GM23338 (cell line): ENCODE measurements around the gene PLXNA2. TPM values are rescaled to one million over a fixed set of nuclear protein-coding genes. Genes with fewer than 3 reads are reported as not detected.

Experiments
- ATAC-seq: fragments of 200-7000 bp; cut with Tn5 transposase; 3 replicates; pipeline ENCODE4 v1.9.1; 2020
- DNase-seq: peaks from one replicate; pipeline ENCODE4 v3.0.0-alpha.2; 2015; ENCODE audit warnings: low spot score
- H2AFZ ChIP-seq: fragments of 200-600 bp; sonication (generic); 2 replicates; pipeline ENCODE4 v1.8.0; 2016; ENCODE audit warnings: antibody characterized with exemption, mild to moderate bottlenecking, moderate library complexity
- H3F3A ChIP-seq: fragments of 200-600 bp; sonication (generic); replicated peaks from 2 replicates; pipeline ENCODE4 v1.8.0; 2017; ENCODE audit warnings: antibody characterized with exemption, mixed run types, low read depth
- H3K27ac ChIP-seq: fragments of 200-600 bp; sonication (generic); 2 replicates; pipeline ENCODE4 v1.6.1; 2016; ENCODE audit warnings: low read depth
- H3K27me3 ChIP-seq: fragments of 200-600 bp; sonication (generic); 2 replicates; pipeline ENCODE4 v1.8.0; 2016; ENCODE audit warnings: mild to moderate bottlenecking, mixed run types, moderate library complexity; ENCODE audit not compliant: insufficient read depth
- H3K36me3 ChIP-seq: fragments of 200-600 bp; sonication (generic); 2 replicates; pipeline ENCODE4 v1.8.0; 2016; ENCODE audit warnings: mild to moderate bottlenecking; ENCODE audit not compliant: insufficient read depth
- H3K4me1 ChIP-seq: fragments of 200-600 bp; sonication (generic); 2 replicates; pipeline ENCODE4 v1.8.0; 2016; ENCODE audit warnings: mild to moderate bottlenecking, moderate library complexity; ENCODE audit not compliant: insufficient read depth
- H3K4me2 ChIP-seq: fragments of 200-600 bp; sonication (generic); 2 replicates; pipeline ENCODE4 v1.7.1; 2017; ENCODE audit warnings: mixed run types
- H3K4me3 ChIP-seq: fragments of 200-600 bp; sonication (generic); 2 replicates; pipeline ENCODE4 v1.6.1; 2016; ENCODE audit warnings: mixed run types
- H3K79me2 ChIP-seq: fragments of 200-600 bp; sonication (generic); replicated peaks from 2 replicates; pipeline ENCODE4 v1.8.0; 2017; ENCODE audit warnings: mild to moderate bottlenecking; ENCODE audit not compliant: insufficient read depth
- H3K9me2 ChIP-seq: fragments of 200-600 bp; sonication (generic); 2 replicates; pipeline ENCODE4 v1.8.0; 2017; ENCODE audit not compliant: insufficient read depth
- H4K20me1 ChIP-seq: fragments of 200-600 bp; sonication (generic); replicated peaks from 2 replicates; pipeline ENCODE4 v1.8.0; 2017; ENCODE audit warnings: mild to moderate bottlenecking; ENCODE audit not compliant: insufficient read depth
- H3K27ac Mint-ChIP-seq: 2 replicates; pipeline ENCODE4 v1.8.0; 2020; ENCODE audit warnings: inconsistent platforms, mild to moderate bottlenecking, moderate library complexity, mixed read lengths
- H3K27me3 Mint-ChIP-seq: 3 replicates; pipeline ENCODE4 v1.8.0; 2022; ENCODE audit warnings: low read depth, mild to moderate bottlenecking, moderate library complexity, mixed read lengths, inconsistent platforms; ENCODE audit not compliant: insufficient read depth, poor library complexity
- H3K36me3 Mint-ChIP-seq: 3 replicates; pipeline ENCODE4 v1.8.0; 2021; ENCODE audit warnings: low read depth, mild to moderate bottlenecking, inconsistent platforms, moderate library complexity, mixed read lengths
- H3K4me1 Mint-ChIP-seq: 3 replicates; pipeline ENCODE4 v1.8.0; 2020; ENCODE audit warnings: mild to moderate bottlenecking, inconsistent platforms, mixed read lengths
- H3K4me3 Mint-ChIP-seq: 3 replicates; pipeline ENCODE4 v1.8.0; 2021; ENCODE audit warnings: moderate library complexity, mild to moderate bottlenecking, inconsistent platforms, mixed read lengths
- H3K9me3 Mint-ChIP-seq: 3 replicates; pipeline ENCODE4 v1.8.0; 2020; ENCODE audit warnings: moderate library complexity, mild to moderate bottlenecking, inconsistent platforms, mixed read lengths
- CTCF ChIP-seq, 2 experiments: fragments of 200-600 bp in 1 of 2; sonication (generic) in 1 of 2; conservative IDR thresholded peaks; 2 replicates each; pipeline versions ENCODE4 v1.5.1 to v1.6.1; 2016 to 2017; ENCODE audit warnings: antibody characterized with exemption in 2 of 2, low read depth in 2 of 2, mild to moderate bottlenecking in 2 of 2, moderate library complexity in 1 of 2
- ETS1 ChIP-seq: IDR thresholded peaks from 2 replicates; pipeline ENCODE4 v1.6.1; 2016; ENCODE audit warnings: antibody characterized with exemption
- EZH2 ChIP-seq: fragments of 200-600 bp; sonication (generic); IDR thresholded peaks from one replicate; pipeline ENCODE4 v1.8.0; 2017; ENCODE audit warnings: antibody characterized with exemption, mild to moderate bottlenecking, low read depth; ENCODE audit not compliant: unreplicated experiment
- EZH2phosphoT487 ChIP-seq: fragments of 200-600 bp; sonication (generic); IDR thresholded peaks from one replicate; pipeline ENCODE4 v1.8.1; 2018; ENCODE audit warnings: antibody characterized with exemption; ENCODE audit not compliant: unreplicated experiment
- JUNB ChIP-seq: IDR thresholded peaks from one replicate; pipeline ENCODE4 v1.6.1; 2016; ENCODE audit warnings: antibody characterized with exemption; ENCODE audit not compliant: unreplicated experiment
- NANOG ChIP-seq: IDR thresholded peaks from 2 replicates; pipeline ENCODE4 v1.6.1; 2016; ENCODE audit warnings: antibody characterized with exemption, borderline replicate concordance
- POLR2AphosphoS5 ChIP-seq: IDR thresholded peaks from 2 replicates; pipeline ENCODE4 v1.6.1; 2016; ENCODE audit warnings: antibody characterized with exemption, low read depth
- REST ChIP-seq: IDR thresholded peaks from one replicate; pipeline ENCODE4 v1.6.1; 2018; ENCODE audit warnings: antibody characterized with exemption; ENCODE audit not compliant: unreplicated experiment
- STAT1 ChIP-seq: IDR thresholded peaks from one replicate; pipeline ENCODE4 v1.6.1; 2016; ENCODE audit warnings: antibody characterized with exemption; ENCODE audit not compliant: unreplicated experiment
- ZNF462 ChIP-seq: fragments of 250-450 bp; sonication (Bioruptor Pico); IDR thresholded peaks from 2 replicates; pipeline ENCODE4 v1.5.0; 2020; ENCODE audit warnings: mild to moderate bottlenecking, moderate library complexity
- polyA plus RNA-seq: library from polyadenylated mRNA; unstranded; fragments of >200 nt; fragmentation: Nextera tagmentation; extraction: Ambion mirVana; gene quantifications from 2 replicates; pipeline ENCODE4 v1.2.1, GENCODE V29; 2016
- total RNA-seq: library from RNA; depleted of rRNA; stranded (reverse); fragments of >200 nt; shearing (Covaris generic); gene quantifications from 2 replicates; pipeline ENCODE4 v1.2.3, GENCODE V29; 2014

PLXNA2 gene
- total and polyA plus RNA-seq, 2 experiments from 2014 or later, result 0.40 to 1.8 TPM

- TF ChIP-seq EZH2 (no peak), ETS1 (no peak), JUNB (no peak), EZH2phosphoT487 (no peak), NANOG (no peak)
Measured at GRCh38 chr1:208203127-208203847, 40.9 kb downstream of the PLXNA2 start (continued).

- peaks cover 6% of the 10 kb centered on the region for H3K4me1 Mint-ChIP-seq
- H3K9me3 Mint-ChIP-seq, result no peaks in the 10 kb centered on the region
- Histone ChIP-seq H3K4me1 (peaks cover 3% of the 10 kb centered on the region; the same call in 1 of the 2 replicates), H3K4me3 (no peak overlapping the region), H2AFZ (no peak overlapping the region), H3K79me2 (no peaks in the 10 kb centered on the region), H3K9me2 (no peaks in the 10 kb centered on the region), H3F3A (no peaks in the 10 kb centered on the region), H4K20me1 (no peaks in the 10 kb centered on the region), H3K27me3 (no peaks in the 10 kb centered on the region), H3K27ac (no peak overlapping the region), H3K4me2 (no peak overlapping the region), H3K36me3 (no peaks in the 10 kb centered on the region)
- no peak overlapping the region for H3K4me3 Mint-ChIP-seq
- no peaks in the 10 kb centered on the region for H3K36me3 Mint-ChIP-seq
- H3K27ac Mint-ChIP-seq, result no peak overlapping the region
- peak; percentile 50; the same call in 2 of the 3 replicates for ATAC-seq
- DNase-seq, result peak; percentile 27
- H3K27me3 Mint-ChIP-seq, result peaks cover 4% of the 10 kb centered on the region
- no peak for TF ChIP-seq POLR2AphosphoS5
- TF ChIP-seq ZNF462 (CRISPR knock-in tag), result no peak
- TF ChIP-seq STAT1, result no peak
- no peak for TF ChIP-seq REST
- no peak for TF ChIP-seq CTCF (conservative IDR thresholded peaks at IDR 0.05; ENCODE audit: low read depth in 2 of 2)
- no peak for TF ChIP-seq JUNB
- TF ChIP-seq EZH2phosphoT487, result no peak
- no peak for TF ChIP-seq EZH2
- no peak for TF ChIP-seq NANOG
Measured at GRCh38 chr1:208202333-208202995, 41.7 kb downstream of the PLXNA2 start.
